ENCODE results near the gene PSMA5. TPM values are rescaled to one million over a fixed set of nuclear protein-coding genes. Genes with fewer than 3 reads are reported as not detected.
A peak's percentile ranks its signal among the peaks of the same experiment; 100 is the strongest.
"Not testable (repeated sequence)": the region's sequence is repeated elsewhere in the genome, so short reads cannot be mapped to it uniquely, and the experiment has no call there.

Gene PSMA5
- total RNA-seq = 10 to 100 TPM; 43.3 to 51.2 TPM
- long read RNA-seq, donor 1, transcript PSMA5-201 (9 exons, 3,729 nt) = major isoform, 17 of 20 reads
- long read RNA-seq, donor 1, partial matches to known transcripts = 0 of 20 reads
- long read RNA-seq, donor 1, other reads (novel, unspliced or antisense) = 3 of 20 reads
- long read RNA-seq, donor 2, transcript PSMA5-201 (9 exons, 3,729 nt) = major isoform, 74 of 90 reads
- long read RNA-seq, donor 2, partial matches to known transcripts = 5 of 90 reads
- long read RNA-seq, donor 2, other reads (novel, unspliced or antisense) = 11 of 90 reads

- intact Hi-C loops (cut with DNase I) = loop anchor here in 1 of 2 donors (5.0 kb wide), 1 partner anchor 56 kb away; the partner anchor contains the start of gene ATXN7L2
- DNase-seq (ENCODE audit: low spot score) = peak; percentile 99
Measured at GRCh38 chr1:109426281-109427170, at the start of gene PSMA5. TSS of gene PSMA5 (minus strand) at chr1:109426448. CDS start at chr1:109426330, 118 bp downstream.

- DNase-seq (ENCODE audit: low spot score) = no peak
- intact Hi-C loops (cut with DNase I) = no loop called here
Measured at GRCh38 chr1:109475261-109475660, 49.0 kb upstream of the PSMA5 start.

- intact Hi-C loops (cut with DNase I) = no loop called here
- no peak for DNase-seq (ENCODE audit: low spot score)
Measured at GRCh38 chr1:109474697-109475096, 48.4 kb upstream of the PSMA5 start.

GRCh38 chr1:109473284-109474057 lies 47.2 kb upstream of the PSMA5 start:
- intact Hi-C loops (cut with DNase I); DNase-seq (ENCODE audit: low spot score): not testable (repeated sequence)

GRCh38 chr1:109472779-109473178 lies 46.5 kb upstream of the PSMA5 start:
- DNase-seq (ENCODE audit: low spot score) = no peak
- intact Hi-C loops (cut with DNase I) = no loop called here

- intact Hi-C loops (cut with DNase I) = no loop called here
- no peak for DNase-seq (ENCODE audit: low spot score)
Measured at GRCh38 chr1:109470245-109470644, 44.0 kb upstream of the PSMA5 start.

GRCh38 chr1:109468903-109469302 lies 42.7 kb upstream of the PSMA5 start:
- DNase-seq (ENCODE audit: low spot score) = no peak
- intact Hi-C loops (cut with DNase I) = no loop called here

- intact Hi-C loops (cut with DNase I) = no loop called here
- DNase-seq (ENCODE audit: low spot score) = no peak
Measured at GRCh38 chr1:109468061-109468460, 41.8 kb upstream of the PSMA5 start.

- intact Hi-C loops (cut with DNase I) = no loop called here
Measured at GRCh38 chr1:109467301-109467777, 41.1 kb upstream of the PSMA5 start.

GRCh38 chr1:109466452-109467300 lies 40.4 kb upstream of the PSMA5 start, which contains the start of gene SYPL2:
TSS of gene SYPL2 (plus strand) at chr1:109466546. CDS start at chr1:109466844, 298 bp downstream.
- intact Hi-C loops (cut with DNase I) = no loop called here
- DNase-seq (ENCODE audit: low spot score) = no peak

More at GRCh38 chr1:109467301-109467777, 41.1 kb upstream of the PSMA5 start:
- no peak for DNase-seq (ENCODE audit: low spot score)

GRCh38 chr1:109466125-109466451 lies 39.8 kb upstream of the PSMA5 start:
- intact Hi-C loops (cut with DNase I) = no loop called here
- DNase-seq (ENCODE audit: low spot score) = no peak

GRCh38 chr1:109457819-109458218 lies 31.6 kb upstream of the PSMA5 start:
- intact Hi-C loops (cut with DNase I) = no loop called here
- no peak for DNase-seq (ENCODE audit: low spot score)

- intact Hi-C loops (cut with DNase I) = no loop called here
- no peak for DNase-seq (ENCODE audit: low spot score)
Measured at GRCh38 chr1:109454497-109455133, 28.4 kb upstream of the PSMA5 start.

GRCh38 chr1:109447524-109447923 lies 21.3 kb upstream of the PSMA5 start:
- intact Hi-C loops (cut with DNase I) = no loop called here

GRCh38 chr1:109445949-109446695 lies 19.9 kb upstream of the PSMA5 start:
- intact Hi-C loops (cut with DNase I); DNase-seq (ENCODE audit: low spot score): not testable (repeated sequence)

More at GRCh38 chr1:109447524-109447923, 21.3 kb upstream of the PSMA5 start:
- no peak for DNase-seq (ENCODE audit: low spot score)

- no peak for DNase-seq (ENCODE audit: low spot score)
- intact Hi-C loops (cut with DNase I) = no loop called here
Measured at GRCh38 chr1:109444346-109444745, 18.1 kb upstream of the PSMA5 start.

- DNase-seq (ENCODE audit: low spot score) = no peak
- intact Hi-C loops (cut with DNase I) = no loop called here
Measured at GRCh38 chr1:109443476-109443875, 17.2 kb upstream of the PSMA5 start.

Measured in posterior vena cava (tissue), 2 donors.